ENCODE data around the gene EEF1AKMT4. TPM values are rescaled to one million over a fixed set of nuclear protein-coding genes. Genes with fewer than 3 reads are reported as not detected.

EEF1AKMT4 gene
- total RNA-seq, 1 donor from 2014 or later, result 9.5 TPM

DNA sequence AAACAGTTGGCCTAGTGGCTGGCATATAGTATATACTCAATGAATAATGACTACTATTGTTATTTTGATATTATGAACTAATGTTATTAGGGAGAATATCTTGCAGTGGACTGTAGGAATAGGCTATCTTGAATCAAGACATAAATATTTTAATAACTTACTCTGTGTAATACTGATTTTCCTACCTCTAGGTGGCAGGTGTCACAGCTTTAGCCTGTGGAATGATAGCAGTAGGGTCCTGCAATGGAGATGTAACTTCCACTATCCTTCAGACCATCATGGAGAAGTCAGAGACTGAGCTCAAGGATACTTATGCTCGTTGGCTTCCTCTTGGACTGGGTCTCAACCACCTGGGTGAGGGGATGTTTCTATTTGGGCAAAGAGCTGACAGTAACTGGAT is 56.1 kb downstream of the EEF1AKMT4 start:
- no peak overlapping the region for H3K4me3 Mint-ChIP-seq (ENCODE audit: low read depth)
- H3K36me3 Mint-ChIP-seq (ENCODE audit: low read depth), result peaks cover 82% of the 10 kb centered on the region
- intact Hi-C loops (cut with micrococcal nuclease), result no loop called here
- H3K9me3 Mint-ChIP-seq, result no peaks in the 10 kb centered on the region
- H3K4me1 Mint-ChIP-seq (ENCODE audit: low read depth), result peaks cover 6% of the 10 kb centered on the region
- H3K27me3 Mint-ChIP-seq (ENCODE audit: low read depth), result no peaks in the 10 kb centered on the region
- no peak overlapping the region for H3K27ac Mint-ChIP-seq
- no peak for DNase-seq (ENCODE audit: low spot score)

DNA sequence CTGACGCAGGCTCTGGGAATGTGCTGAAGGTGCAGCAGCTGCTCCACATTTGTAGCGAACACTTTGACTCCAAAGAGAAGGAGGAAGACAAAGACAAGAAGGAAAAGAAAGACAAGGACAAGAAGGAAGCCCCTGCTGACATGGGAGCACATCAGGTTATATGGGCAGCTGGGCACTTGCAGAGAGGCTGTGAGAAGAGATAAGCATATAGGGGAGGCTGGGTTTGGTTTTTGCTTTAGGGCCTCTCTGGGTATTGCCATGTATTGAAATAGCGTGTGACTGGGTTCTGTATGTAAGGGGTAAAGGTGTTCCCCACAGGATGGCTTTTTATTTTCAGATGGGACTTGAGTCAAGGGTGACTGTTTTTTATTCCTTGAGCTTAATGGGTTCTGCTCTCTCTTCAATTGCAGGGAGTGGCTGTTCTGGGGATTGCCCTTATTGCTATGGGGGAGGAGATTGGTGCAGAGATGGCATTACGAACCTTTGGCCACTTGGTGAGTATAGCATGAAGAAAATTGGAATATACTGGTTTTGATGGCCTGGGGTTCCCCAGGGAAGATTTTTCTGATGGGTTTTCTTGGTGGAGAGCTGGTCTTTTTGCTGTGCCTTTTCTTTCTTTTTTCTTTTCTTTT is 57.0 kb downstream of the EEF1AKMT4 start:
- peaks cover 76% of the 10 kb centered on the region for H3K36me3 Mint-ChIP-seq (ENCODE audit: low read depth)
- H3K27me3 Mint-ChIP-seq (ENCODE audit: low read depth), result no peaks in the 10 kb centered on the region
- H3K27ac Mint-ChIP-seq, result no peak overlapping the region
- H3K9me3 Mint-ChIP-seq, result no peaks in the 10 kb centered on the region
- no peak for DNase-seq (ENCODE audit: low spot score)
- intact Hi-C loops (cut with micrococcal nuclease), result no loop called here
- no peak overlapping the region for H3K4me3 Mint-ChIP-seq (ENCODE audit: low read depth)
- peaks cover 2% of the 10 kb centered on the region for H3K4me1 Mint-ChIP-seq (ENCODE audit: low read depth)

DNA sequence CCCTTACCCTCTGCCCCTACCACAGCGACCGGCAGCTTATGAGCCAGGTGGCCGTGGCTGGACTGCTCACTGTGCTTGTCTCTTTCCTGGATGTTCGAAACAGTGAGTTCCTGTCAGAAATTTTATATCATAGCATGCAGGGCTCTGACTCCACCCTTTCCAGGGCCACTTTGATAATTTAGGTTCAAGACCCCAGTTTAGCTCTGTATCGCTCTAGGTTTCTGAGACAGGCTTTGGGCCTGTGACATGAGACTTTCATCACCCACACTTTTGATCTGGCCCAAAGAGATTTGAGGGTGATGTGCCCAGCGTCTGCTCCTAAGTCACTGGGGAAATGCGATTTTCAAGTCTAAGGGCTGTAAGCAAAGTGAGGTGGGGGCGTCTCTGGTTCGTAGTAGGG is 58.4 kb downstream of the EEF1AKMT4 start:
- Mint-ChIP-seq H3K27ac (no peak overlapping the region), H3K9me3 (no peaks in the 10 kb centered on the region), H3K4me1 (ENCODE audit: low read depth) (no peaks in the 10 kb centered on the region), H3K36me3 (ENCODE audit: low read depth) (peaks cover 62% of the 10 kb centered on the region), H3K4me3 (ENCODE audit: low read depth) (no peak overlapping the region), H3K27me3 (ENCODE audit: low read depth) (no peaks in the 10 kb centered on the region)
- intact Hi-C loops (cut with micrococcal nuclease), result no loop called here
- DNase-seq (ENCODE audit: low spot score), result no peak

Other genes starting within 250 kb of the EEF1AKMT4 start
- gene ABCC5, start 231.8 kb upstream of the EEF1AKMT4 start, total RNA-seq, result 20.6 and 21.0 TPM in 2 replicates
- gene HTR3D, start 217.9 kb upstream of the EEF1AKMT4 start, total RNA-seq, result not detected in 2 replicates
- not detected in 2 replicates for gene HTR3C, start 196.6 kb upstream of the EEF1AKMT4 start, total RNA-seq
- gene HTR3E, start 152.6 kb upstream of the EEF1AKMT4 start, total RNA-seq, result not detected in 2 replicates
- gene EIF2B5, start 114.3 kb upstream of the EEF1AKMT4 start, total RNA-seq, result 70.2 and 75.0 TPM in 2 replicates
- 53.8 and 56.1 TPM in 2 replicates for gene DVL3, start 94.3 kb upstream of the EEF1AKMT4 start, total RNA-seq
- gene AP2M1, start 74.8 kb upstream of the EEF1AKMT4 start, total RNA-seq, result 234 and 240 TPM in 2 replicates
- 68.2 and 73.4 TPM in 2 replicates for gene ABCF3, start 63.5 kb upstream of the EEF1AKMT4 start, total RNA-seq
- 0.11 TPM in 1 of 2 replicates, not detected in the other for gene VWA5B2, start 20.1 kb upstream of the EEF1AKMT4 start, total RNA-seq
- 64.0 and 66.6 TPM in 2 replicates for gene ALG3, start 710 bp upstream of the EEF1AKMT4 start, total RNA-seq
- 0.18 TPM in 1 of 2 replicates, not detected in the other for gene CAMK2N2, start 11.9 kb downstream of the EEF1AKMT4 start, total RNA-seq
- gene ECE2, start 26.4 kb downstream of the EEF1AKMT4 start, total RNA-seq, result not detected in 2 replicates
- 268 and 275 TPM in 2 replicates for gene PSMD2, start 49.6 kb downstream of the EEF1AKMT4 start, total RNA-seq
- gene EIF4G1, start 64.9 kb downstream of the EEF1AKMT4 start, total RNA-seq, result 624 and 628 TPM in 2 replicates
- gene FAM131A, start 87.9 kb downstream of the EEF1AKMT4 start, total RNA-seq, result 12.6 and 13.9 TPM in 2 replicates
- 6.9 and 9.6 TPM in 2 replicates for gene CLCN2, start 111.9 kb downstream of the EEF1AKMT4 start, total RNA-seq
- gene POLR2H, start 112.0 kb downstream of the EEF1AKMT4 start, total RNA-seq, result 150 and 155 TPM in 2 replicates
- gene THPO, start 128.5 kb downstream of the EEF1AKMT4 start, total RNA-seq, result not detected in 2 replicates
- 0.07 TPM in 1 of 2 replicates, not detected in the other for gene CHRD, start 130.4 kb downstream of the EEF1AKMT4 start, total RNA-seq